NCI-H510A (cell line): ENCODE measurements around the gene PAPOLA.

Experiments
- DNase-seq: peaks from one replicate; lab custom pipeline; 2025; lab: John Stamatoyannopoulos, UW

The PAPOLA gene

GRCh38 chr14:96586056-96586455 is 83.9 kb downstream of the PAPOLA start:
- DNase-seq, result no peak

- no peak for DNase-seq
Measured at GRCh38 chr14:96586921-96587822, 85.0 kb downstream of the PAPOLA start.

- DNase-seq, result no peak
Measured at GRCh38 chr14:96587823-96588385, 85.7 kb downstream of the PAPOLA start.

- no peak for DNase-seq
Measured at GRCh38 chr14:96588410-96589257, 86.5 kb downstream of the PAPOLA start.

DNA sequence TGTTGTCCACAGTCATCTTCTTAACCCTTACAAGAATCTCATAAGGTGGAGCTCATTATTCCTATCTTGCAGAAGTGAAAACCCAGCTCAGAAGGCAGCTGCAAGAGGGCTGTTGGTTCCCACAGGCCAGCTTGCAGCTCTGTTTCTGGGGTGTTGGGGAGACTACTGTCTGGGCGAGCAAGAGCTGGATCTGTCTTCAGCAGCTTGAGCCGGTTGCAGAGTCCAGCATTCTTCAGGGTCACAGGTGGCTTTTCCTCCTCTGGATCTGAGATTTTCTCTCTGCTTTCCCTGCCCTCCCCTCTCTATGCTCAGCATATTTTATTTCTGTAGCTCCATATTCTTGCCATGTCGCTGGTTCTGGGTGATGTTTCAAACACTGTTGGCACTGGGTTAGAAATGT is 87.4 kb downstream of the PAPOLA start:
- no peak for DNase-seq

- DNase-seq, result no peak
Measured at GRCh38 chr14:96590190-96590864, 88.1 kb downstream of the PAPOLA start.

DNA sequence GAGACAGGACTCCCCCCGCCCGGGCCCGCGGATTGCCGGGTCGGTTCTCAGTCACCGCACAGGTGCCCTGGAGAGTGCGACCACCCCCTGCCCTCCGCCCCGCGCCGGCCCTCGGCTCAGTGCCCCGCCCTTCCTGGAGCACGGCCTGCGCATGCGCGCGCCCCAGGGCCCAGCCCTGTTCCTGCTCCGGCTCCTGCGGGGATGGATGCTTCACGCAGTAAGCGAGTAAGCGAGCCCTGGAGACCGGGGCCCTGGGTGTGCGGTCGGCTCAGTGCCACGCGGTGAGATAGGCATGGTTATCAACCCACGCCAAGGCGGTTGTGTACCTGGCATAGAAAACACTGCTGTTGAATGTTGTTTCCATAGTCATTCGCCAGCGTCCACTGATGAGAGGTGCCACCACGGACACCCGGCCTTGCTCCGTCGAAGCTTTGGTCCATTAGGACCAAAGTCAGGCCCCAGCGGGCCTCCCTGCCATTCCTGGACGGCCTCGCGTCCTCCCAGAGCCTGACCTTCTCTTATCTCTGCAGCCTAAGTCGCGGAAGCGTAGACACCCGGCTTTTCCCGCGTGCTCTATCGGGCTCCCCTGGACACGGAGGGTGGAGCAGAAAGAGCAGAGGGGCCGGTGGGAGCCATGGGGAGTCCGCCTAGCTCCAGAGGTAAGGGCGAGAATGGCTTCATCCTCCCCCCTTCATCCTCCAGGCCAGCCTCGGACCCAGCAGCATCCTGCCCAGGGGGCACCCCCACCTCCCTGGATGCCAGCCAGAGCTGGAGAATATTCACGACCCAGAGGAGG is 90.6 kb downstream of the PAPOLA start:
- peak; percentile 15 for DNase-seq

- DNase-seq, result no peak
Measured at GRCh38 chr14:96594961-96595360, 92.8 kb downstream of the PAPOLA start.

GRCh38 chr14:96597680-96598079 is 95.5 kb downstream of the PAPOLA start:
- DNase-seq, result no peak

DNA sequence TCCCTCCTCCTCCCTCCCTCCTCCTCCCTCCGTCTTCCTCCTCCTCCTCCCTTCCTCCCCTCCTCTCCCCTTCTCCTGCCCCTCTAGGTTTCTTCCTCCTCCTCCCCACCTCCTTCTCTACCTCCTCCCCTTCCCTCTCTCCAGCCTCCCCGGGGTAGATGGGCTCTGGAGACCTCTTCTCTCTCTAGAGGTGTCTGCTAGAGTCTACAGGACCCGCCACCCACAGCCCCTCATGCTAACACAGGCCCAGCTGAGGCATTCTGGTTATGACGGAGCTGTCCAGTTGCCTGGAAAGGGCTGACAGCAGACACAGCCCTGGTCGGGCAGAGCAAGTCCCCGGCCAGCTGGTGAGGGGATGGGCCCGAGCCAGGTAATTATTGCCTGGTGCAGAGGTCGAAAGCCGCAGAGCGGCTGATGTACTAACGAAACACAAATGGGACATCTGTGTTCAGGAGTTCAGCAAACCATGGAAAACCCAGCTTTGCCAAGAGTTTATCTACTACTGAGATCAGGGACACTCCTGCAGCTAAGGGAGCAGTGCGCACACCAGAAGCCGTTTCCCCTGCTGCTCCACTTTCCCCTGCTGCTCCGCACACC is 96.2 kb downstream of the PAPOLA start:
- no peak for DNase-seq

DNA sequence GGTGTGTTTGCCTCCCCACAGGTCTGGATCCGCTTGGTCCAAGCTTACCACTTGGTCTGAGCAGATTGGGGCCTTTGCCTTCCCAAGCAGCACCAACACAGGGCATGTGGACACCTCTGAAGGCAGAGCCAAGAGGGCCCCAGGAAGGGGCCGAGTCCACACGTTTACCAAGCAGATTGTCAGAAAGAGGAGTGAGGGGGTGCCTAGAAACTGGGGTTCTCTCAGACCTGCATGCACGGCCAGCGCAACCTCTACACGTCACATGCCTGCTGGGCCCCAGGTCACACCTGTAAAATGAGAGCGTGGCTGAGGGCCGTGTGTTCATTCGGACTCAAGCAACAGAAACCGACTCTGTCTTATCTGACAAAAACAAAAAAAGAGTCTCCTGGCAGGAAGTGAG is 96.9 kb downstream of the PAPOLA start:
- DNase-seq, result no peak

DNA sequence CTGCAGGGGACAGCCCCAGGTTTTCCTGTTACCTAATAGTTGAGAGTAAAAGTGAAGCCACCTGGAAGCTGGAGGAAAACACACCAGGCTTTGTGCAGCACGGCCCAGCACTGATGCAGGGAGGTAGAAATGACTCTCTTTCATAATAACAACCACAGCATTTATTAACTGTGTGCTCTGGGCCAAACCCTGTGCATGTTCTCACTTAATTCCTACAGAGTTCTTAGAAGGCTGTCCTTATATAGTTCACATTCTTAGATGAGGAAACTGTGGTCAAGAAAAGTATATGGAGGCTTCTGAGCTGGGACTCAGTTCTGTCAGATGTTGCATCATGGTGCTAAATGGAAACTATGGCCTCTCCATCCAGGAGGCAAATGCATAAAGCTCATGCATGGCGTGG is 100.0 kb downstream of the PAPOLA start:
- DNase-seq, result no peak

GRCh38 chr14:96603350-96604255 is 101.4 kb downstream of the PAPOLA start:
- no peak for DNase-seq

DNA sequence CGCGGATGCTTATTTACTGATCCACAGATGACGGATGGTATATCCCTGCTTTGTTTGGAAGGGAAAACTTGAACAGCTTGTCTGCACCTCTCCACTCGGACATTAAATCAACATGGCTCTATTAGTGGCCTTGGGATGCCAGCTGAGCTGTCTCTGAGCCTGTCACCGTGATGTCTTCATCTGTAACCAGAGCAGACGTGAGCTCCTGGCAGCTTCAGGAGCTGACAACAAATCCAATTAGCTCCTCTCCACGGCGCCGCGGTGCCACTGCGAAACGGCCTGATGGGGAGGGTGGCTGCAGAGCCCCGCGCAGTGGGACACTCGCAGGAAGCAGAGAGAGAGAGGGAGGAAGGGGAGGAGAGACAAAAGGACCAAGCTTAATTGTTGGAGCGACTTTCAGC is 112.3 kb downstream of the PAPOLA start:
- peak; percentile 49 for DNase-seq

DNA sequence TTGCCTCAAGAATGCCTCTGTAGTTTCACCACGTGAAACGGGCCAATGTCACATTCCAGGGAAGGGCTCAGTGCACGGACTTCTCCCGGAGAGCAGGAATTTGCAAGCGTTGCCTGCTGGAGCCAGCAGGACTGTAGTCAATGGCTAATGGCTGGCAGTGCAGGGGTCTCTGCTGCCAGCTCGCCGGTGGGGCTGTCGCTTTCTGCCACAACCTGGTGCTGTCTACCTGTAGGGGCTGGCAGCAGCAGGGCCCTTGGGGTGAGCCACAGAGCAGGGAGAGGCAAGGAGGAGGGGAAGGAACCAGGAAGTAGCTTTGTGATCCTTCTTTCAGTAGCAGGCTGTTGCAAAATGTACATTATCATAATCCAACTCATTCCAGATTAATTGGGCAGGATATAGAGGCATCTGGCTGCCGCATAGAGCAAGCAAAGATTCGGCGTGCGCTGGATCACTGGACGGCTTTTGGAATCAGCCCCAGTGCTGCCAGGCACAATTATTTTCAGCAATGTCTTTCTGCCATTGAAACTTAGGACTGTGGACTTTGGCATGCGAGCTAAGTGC is 114.1 kb downstream of the PAPOLA start:
- DNase-seq, result no peak
